Measurements from ENCODE around the gene SLC6A13. TPM values are rescaled to one million over a fixed set of nuclear protein-coding genes. Genes with fewer than 3 reads are reported as not detected.

SLC6A13 gene
- total and polyA plus RNA-seq, 2 experiments from 2014 or later, result not detected

DNA sequence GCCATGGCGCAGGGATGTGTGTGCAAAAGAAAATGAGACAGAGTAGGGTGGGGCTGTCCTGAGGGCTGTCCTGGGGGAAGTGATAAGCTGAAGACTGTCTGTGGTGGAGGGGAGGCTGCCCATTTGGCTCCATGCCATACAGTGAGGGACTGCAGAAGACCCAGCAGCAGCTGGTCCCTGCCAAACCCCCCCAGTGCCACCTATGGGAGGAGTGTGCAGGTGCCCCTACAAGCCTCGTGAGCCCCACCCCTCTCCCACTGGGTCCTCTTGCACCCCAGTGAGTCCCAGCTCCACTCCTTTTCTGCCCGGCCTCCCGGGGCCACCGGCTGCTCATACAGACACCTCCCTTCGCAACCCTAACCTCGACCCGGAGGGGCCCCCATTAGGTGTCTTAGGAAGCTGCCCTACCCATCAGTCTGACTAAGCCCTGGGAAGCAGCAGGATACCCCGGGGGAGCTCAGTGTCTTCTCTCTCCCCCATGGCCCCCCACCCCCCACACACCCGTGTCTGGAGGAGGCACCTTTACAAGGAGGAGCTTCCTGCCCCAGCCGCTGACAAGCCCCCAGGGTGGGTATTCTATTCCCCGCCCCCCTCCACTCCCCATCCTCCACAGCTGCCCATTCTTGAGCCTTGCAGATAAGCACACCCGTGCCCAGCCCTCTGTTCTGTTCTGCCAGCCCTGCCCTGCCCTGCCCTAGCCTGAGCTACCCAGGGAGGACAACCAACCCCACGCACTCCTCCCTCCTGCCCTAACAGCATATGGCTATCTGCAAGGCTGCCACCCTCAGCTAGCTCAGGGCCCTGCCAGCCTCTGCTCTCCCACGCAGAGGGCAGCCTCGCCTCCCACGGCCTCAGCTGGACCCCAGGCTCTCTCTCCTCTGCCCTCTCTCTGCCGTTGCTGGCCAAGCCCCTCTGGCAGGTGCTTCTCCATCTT lies 90.6 kb downstream of the SLC6A13 start:
- WGBS, 2 experiments (ENCODE audit: low coverage in 1 of 2, low lambda C conversion rate in 2 of 2, missing lambda C conversion rate in 2 of 2), result 44 to 47% methylated on average over 14 to 18 of the region's 18 CpGs
- Histone ChIP-seq H3K4me1 (ENCODE audit: insufficient read depth) (peaks cover 6% of the 10 kb centered on the region), H3K36me3 (ENCODE audit: low read depth) (no peaks in the 10 kb centered on the region)

DNA sequence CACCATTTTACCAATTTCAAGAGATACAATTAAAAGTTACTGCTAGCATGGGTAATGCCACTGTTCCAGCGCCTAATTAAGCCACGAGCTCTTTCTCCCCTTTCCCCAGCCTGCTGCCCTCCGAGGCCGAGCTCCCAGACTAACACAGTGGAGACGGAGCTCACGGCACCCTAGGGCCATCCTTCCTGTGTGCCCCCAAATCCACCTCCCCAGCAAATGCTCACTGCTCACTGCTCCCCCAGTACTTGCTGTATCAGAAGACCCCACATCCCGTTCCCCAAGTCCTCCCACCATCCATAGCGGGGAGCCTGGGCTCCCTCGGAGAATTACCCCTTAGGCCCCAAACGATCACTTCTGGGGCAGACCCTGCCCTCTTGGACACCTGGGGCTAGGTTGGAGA lies 91.4 kb downstream of the SLC6A13 start:
- no peaks in the 10 kb centered on the region for H3F3A ChIP-seq (ENCODE audit: insufficient read depth)
- no peak for DNase-seq
- H4K20me1 ChIP-seq (ENCODE audit: insufficient read depth), result no peaks in the 10 kb centered on the region
- no peak for TF ChIP-seq EZH2 (IDR thresholded peaks at IDR 0.05; ENCODE audit: insufficient read depth, poor library complexity, severe bottlenecking)
- no peak for TF ChIP-seq EZH2phosphoT487 (IDR thresholded peaks at IDR 0.05; ENCODE audit: insufficient read depth, low read depth)
- no peak overlapping the region for H3K4me3 ChIP-seq
- no peak overlapping the region for H2AFZ ChIP-seq
- peaks cover 17% of the 10 kb centered on the region for H3K27me3 ChIP-seq (replicated peaks; ENCODE audit: insufficient read depth)
- no peak overlapping the region for H3K9ac ChIP-seq
- H3K27ac ChIP-seq, result no peak overlapping the region
- 63 to 64% methylated on average over 10 of the region's 10 CpGs for WGBS, 2 experiments (ENCODE audit: low coverage in 1 of 2, low lambda C conversion rate in 2 of 2, missing lambda C conversion rate in 2 of 2)
- no peak overlapping the region for H3K4me2 ChIP-seq (ENCODE audit: unreplicated experiment)
- no peaks in the 10 kb centered on the region for H3K79me2 ChIP-seq (ENCODE audit: insufficient read depth)
- H3K36me3 ChIP-seq (ENCODE audit: low read depth), result no peaks in the 10 kb centered on the region
- in situ Hi-C loops (cut with MboI), result no loop called here
- no peaks in the 10 kb centered on the region for H3K4me1 ChIP-seq (ENCODE audit: insufficient read depth)
- H3K9me3 ChIP-seq (ENCODE audit: low read depth), result no peaks in the 10 kb centered on the region
- no peaks in the 10 kb centered on the region for H3K9me2 ChIP-seq (ENCODE audit: insufficient read depth)

More for the DNA sequence above, 90.6 kb downstream of the SLC6A13 start:
- Histone ChIP-seq H3K79me2 (ENCODE audit: insufficient read depth) (no peaks in the 10 kb centered on the region), H4K20me1 (ENCODE audit: insufficient read depth) (no peaks in the 10 kb centered on the region), H3K9me3 (ENCODE audit: low read depth) (no peaks in the 10 kb centered on the region), H3F3A (ENCODE audit: insufficient read depth) (no peaks in the 10 kb centered on the region), H3K9me2 (ENCODE audit: insufficient read depth) (no peaks in the 10 kb centered on the region), H3K4me3 (no peak overlapping the region), H3K4me2 (ENCODE audit: unreplicated experiment) (no peak overlapping the region), H3K27ac (no peak overlapping the region), H2AFZ (no peak overlapping the region), H3K27me3 (replicated peaks; ENCODE audit: insufficient read depth) (peaks cover 17% of the 10 kb centered on the region), H3K9ac (no peak overlapping the region)
- no peak for DNase-seq
- TF ChIP-seq EZH2 (IDR thresholded peaks at IDR 0.05; ENCODE audit: insufficient read depth, poor library complexity, severe bottlenecking), result no peak
- TF ChIP-seq EZH2phosphoT487 (IDR thresholded peaks at IDR 0.05; ENCODE audit: insufficient read depth, low read depth), result no peak
- in situ Hi-C loops (cut with MboI), result no loop called here

Other genes with a start within 250 kb of the SLC6A13 start
- gene IQSEC3, start 196.1 kb downstream of the SLC6A13 start, total RNA-seq (2014; rRNA removed; shearing (Covaris generic)), result not detected in 2 replicates
- gene IQSEC3, start 196.1 kb downstream of the SLC6A13 start, polyA plus RNA-seq (2016; fragmentation: Nextera tagmentation; extraction: Ambion mirVana), result 0.03 TPM in 1 of 2 replicates, not detected in the other
- gene SLC6A12, start 48.7 kb downstream of the SLC6A13 start, total RNA-seq (2014; rRNA removed; shearing (Covaris generic)), result not detected in 2 replicates
- not detected in 2 replicates for gene SLC6A12, start 48.7 kb downstream of the SLC6A13 start, polyA plus RNA-seq (2016; fragmentation: Nextera tagmentation; extraction: Ambion mirVana)
- gene KDM5A, start 126.5 kb upstream of the SLC6A13 start, total RNA-seq (2014; rRNA removed; shearing (Covaris generic)), result 25.1 and 60.2 TPM in 2 replicates
- gene KDM5A, start 126.5 kb upstream of the SLC6A13 start, polyA plus RNA-seq (2016; fragmentation: Nextera tagmentation; extraction: Ambion mirVana), result 28.7 and 31.4 TPM in 2 replicates
- 6.3 and 9.9 TPM in 2 replicates for gene CCDC77, start 138.8 kb upstream of the SLC6A13 start, total RNA-seq (2014; rRNA removed; shearing (Covaris generic))
- 4.5 and 8.3 TPM in 2 replicates for gene CCDC77, start 138.8 kb upstream of the SLC6A13 start, polyA plus RNA-seq (2016; fragmentation: Nextera tagmentation; extraction: Ambion mirVana)
- gene B4GALNT3, start 197.1 kb upstream of the SLC6A13 start, total RNA-seq (2014; rRNA removed; shearing (Covaris generic)), result 0.11 TPM in 1 of 2 replicates, not detected in the other
- gene B4GALNT3, start 197.1 kb upstream of the SLC6A13 start, polyA plus RNA-seq (2016; fragmentation: Nextera tagmentation; extraction: Ambion mirVana), result 0.09 TPM in 1 of 2 replicates, not detected in the other

Measured in GM23248 (cell line).